C4-2B (cell line): ENCODE data around the gene CHCT1.
"Not testable (repeated sequence)": the region's sequence is repeated elsewhere in the genome, so short reads cannot be mapped to it uniquely, and the experiment has no call there.

Experiments used
- H3K27ac ChIP-seq: fragments of 450-650 bp; 2 replicates; pipeline ENCODE4 v1.5.1; 2017
- ZFX ChIP-seq: fragments of 450-650 bp; IDR thresholded peaks from 2 replicates; pipeline ENCODE4 v1.6.1; 2017
- TF ChIP-seq, protein P1 (sequence below): fragments of 450-650 bp; conservative IDR thresholded peaks from 2 replicates; pipeline ENCODE4 v1.5.1; 2017; ENCODE audit warnings: mild to moderate bottlenecking

The CHCT1 gene

GRCh38 chr17:60406887-60407286 is 15.4 kb upstream of the CHCT1 start:
- TF ChIP-seq ZFX: no peak
- TF ChIP-seq, protein P1, sequence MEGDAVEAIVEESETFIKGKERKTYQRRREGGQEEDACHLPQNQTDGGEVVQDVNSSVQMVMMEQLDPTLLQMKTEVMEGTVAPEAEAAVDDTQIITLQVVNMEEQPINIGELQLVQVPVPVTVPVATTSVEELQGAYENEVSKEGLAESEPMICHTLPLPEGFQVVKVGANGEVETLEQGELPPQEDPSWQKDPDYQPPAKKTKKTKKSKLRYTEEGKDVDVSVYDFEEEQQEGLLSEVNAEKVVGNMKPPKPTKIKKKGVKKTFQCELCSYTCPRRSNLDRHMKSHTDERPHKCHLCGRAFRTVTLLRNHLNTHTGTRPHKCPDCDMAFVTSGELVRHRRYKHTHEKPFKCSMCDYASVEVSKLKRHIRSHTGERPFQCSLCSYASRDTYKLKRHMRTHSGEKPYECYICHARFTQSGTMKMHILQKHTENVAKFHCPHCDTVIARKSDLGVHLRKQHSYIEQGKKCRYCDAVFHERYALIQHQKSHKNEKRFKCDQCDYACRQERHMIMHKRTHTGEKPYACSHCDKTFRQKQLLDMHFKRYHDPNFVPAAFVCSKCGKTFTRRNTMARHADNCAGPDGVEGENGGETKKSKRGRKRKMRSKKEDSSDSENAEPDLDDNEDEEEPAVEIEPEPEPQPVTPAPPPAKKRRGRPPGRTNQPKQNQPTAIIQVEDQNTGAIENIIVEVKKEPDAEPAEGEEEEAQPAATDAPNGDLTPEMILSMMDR: no peak
- H3K27ac ChIP-seq: no peak overlapping the region

DNA sequence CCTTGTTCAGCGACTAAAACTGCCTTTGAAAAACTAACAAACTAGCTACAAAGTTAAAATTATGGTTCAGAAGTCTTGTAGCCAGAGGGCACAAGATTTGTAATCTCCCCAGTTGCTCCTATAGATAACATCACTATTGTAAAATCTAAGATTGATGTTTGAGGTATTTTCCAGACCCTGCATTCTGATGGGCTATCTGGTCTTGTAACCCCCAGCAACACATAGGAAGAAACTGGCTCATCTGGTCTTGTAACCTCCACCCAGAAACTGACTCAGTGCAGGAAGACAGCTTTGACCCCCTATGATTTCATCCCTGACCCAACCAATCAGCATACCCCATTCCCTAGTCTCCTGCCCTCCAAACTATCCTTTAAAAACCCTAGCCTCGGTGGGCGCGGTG is 12.3 kb upstream of the CHCT1 start:
- TF ChIP-seq, protein P1: no peak
- no peak for TF ChIP-seq ZFX
- no peak overlapping the region for H3K27ac ChIP-seq

GRCh38 chr17:60412701-60413100 is 9.6 kb upstream of the CHCT1 start:
- no peak for TF ChIP-seq ZFX
- TF ChIP-seq, protein P1: no peak
- no peak overlapping the region for H3K27ac ChIP-seq

GRCh38 chr17:60415146-60415545 is 7.1 kb upstream of the CHCT1 start:
- TF ChIP-seq ZFX: no peak
- TF ChIP-seq, protein P1: no peak
- H3K27ac ChIP-seq: no peak overlapping the region

GRCh38 chr17:60416368-60416925 is 5.8 kb upstream of the CHCT1 start:
- TF ChIP-seq, protein P1: no peak
- no peak for TF ChIP-seq ZFX
- H3K27ac ChIP-seq: no peak overlapping the region

DNA sequence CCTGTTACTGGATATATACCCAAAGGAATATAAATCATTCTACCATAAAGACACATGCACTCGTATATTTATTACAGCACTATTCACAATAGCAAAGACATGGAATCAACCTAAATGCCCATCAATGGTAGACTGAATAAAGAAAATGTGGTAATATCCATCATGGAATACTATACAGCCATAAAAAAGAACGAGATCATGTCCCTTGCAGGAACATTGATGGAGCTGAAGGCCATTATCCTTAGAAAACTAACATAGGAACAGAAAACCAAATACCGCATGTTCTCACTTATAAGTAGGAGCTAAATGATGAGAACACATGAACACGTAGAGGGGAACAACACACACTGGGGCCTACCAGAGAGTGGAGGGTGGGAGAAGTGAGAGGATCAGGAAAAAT is 3.3 kb upstream of the CHCT1 start:
- H3K27ac ChIP-seq: not testable (repeated sequence)

GRCh38 chr17:60419875-60420274 is 2.4 kb upstream of the CHCT1 start:
- not testable (repeated sequence) for H3K27ac ChIP-seq

DNA sequence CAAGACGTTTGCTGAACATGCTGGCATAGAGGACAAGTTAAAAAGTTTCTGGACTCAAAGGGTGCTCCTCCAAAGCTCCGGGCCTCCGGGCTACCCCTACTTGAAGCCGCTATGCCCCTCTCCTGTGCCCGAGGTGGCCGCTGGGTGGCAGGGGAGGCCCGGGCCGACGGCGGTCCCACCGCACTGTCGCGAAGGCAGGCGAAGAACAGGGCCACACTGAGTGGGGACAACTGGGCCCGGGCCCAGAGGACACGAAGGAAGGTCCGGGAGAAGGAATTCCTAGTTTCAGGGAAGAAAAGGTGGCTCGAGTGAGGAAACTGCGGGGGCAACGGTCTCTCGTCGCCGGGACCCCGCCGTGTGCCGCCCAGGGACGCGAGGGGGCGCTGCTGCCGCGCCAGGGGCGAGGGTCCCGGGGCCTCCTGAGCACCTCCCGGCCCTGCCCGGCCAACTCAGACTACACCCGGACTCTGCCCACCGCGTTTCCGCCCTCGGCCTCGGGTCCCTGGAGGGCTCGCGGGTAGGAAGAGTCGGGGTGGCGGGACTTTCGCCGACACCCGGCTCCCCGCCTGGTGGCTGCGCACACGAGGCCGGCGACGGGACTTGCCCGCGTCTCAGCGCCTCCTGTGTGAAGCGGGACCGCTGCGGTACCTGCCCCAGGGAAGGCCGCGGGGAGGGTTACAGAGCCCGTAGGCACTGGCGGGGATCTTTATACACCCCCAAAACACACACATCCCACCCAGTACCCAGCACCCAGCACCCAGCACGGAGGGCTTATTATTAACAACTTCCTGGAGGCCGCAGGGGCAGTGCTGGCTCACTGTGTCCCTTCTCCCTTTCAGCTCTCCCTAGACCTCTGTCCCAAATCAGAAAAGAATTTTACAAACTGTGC is 772 bp upstream of the CHCT1 start:
- TF ChIP-seq, protein P1: no peak; the same call in 1 of the 2 replicates
- no peak for TF ChIP-seq ZFX
- no peak overlapping the region for H3K27ac ChIP-seq
